GM21737 (cell line): Measurements from ENCODE around the gene COL23A1.

Experiments used
- ATAC-seq: cut with Tn5 transposase; IDR thresholded peaks from one replicate; pipeline ENCODE4 v1.9.1; 2021; ENCODE audit warnings: mild to moderate bottlenecking, moderate library complexity; ENCODE audit not compliant: unreplicated experiment

Gene COL23A1

GRCh38 chr5:178439493-178440180 is 150.6 kb downstream of the COL23A1 start:
- no peak for ATAC-seq

GRCh38 chr5:178438796-178439195 is 151.4 kb downstream of the COL23A1 start:
- no peak for ATAC-seq

- ATAC-seq, result no peak
Observed at GRCh38 chr5:178437386-178438075, 152.7 kb downstream of the COL23A1 start.

GRCh38 chr5:178436326-178436940 is 153.8 kb downstream of the COL23A1 start:
- ATAC-seq, result no peak

GRCh38 chr5:178435321-178436238 is 154.6 kb downstream of the COL23A1 start:
- ATAC-seq, result no peak

GRCh38 chr5:178434851-178435250 is 155.3 kb downstream of the COL23A1 start:
- no peak for ATAC-seq

- ATAC-seq, result no peak
Observed at GRCh38 chr5:178434016-178434761, 156.0 kb downstream of the COL23A1 start.

GRCh38 chr5:178433273-178433775 is 156.9 kb downstream of the COL23A1 start:
- no peak for ATAC-seq

GRCh38 chr5:178432421-178433272 is 157.5 kb downstream of the COL23A1 start:
- no peak for ATAC-seq

- no peak for ATAC-seq
Observed at GRCh38 chr5:178431782-178432165, 158.4 kb downstream of the COL23A1 start.

GRCh38 chr5:178431063-178431781 is 159.0 kb downstream of the COL23A1 start:
- no peak for ATAC-seq

- ATAC-seq, result no peak
Observed at GRCh38 chr5:178430186-178431062, 159.8 kb downstream of the COL23A1 start.

GRCh38 chr5:178429491-178430185 is 160.6 kb downstream of the COL23A1 start:
- ATAC-seq, result no peak

GRCh38 chr5:178429156-178429468 is 161.1 kb downstream of the COL23A1 start:
- ATAC-seq, result no peak

GRCh38 chr5:178428341-178429155 is 161.6 kb downstream of the COL23A1 start:
- ATAC-seq, result no peak

- ATAC-seq, result no peak
Observed at GRCh38 chr5:178427576-178428197, 162.5 kb downstream of the COL23A1 start.
